ENCODE measurements around the gene PADI6.

The PADI6 gene

GRCh38 chr1:17358557-17358956 is 13.4 kb upstream of the PADI6 start:
- DNase-seq = no peak

GRCh38 chr1:17359031-17359430 is 13.0 kb upstream of the PADI6 start:
- DNase-seq = no peak

GRCh38 chr1:17359808-17360207 is 12.2 kb upstream of the PADI6 start:
- DNase-seq = no peak

- DNase-seq = no peak
Observed at GRCh38 chr1:17360272-17360956, 11.6 kb upstream of the PADI6 start.

- DNase-seq = no peak
Observed at GRCh38 chr1:17361687-17362086, 10.3 kb upstream of the PADI6 start.

- DNase-seq = no peak
Observed at GRCh38 chr1:17363351-17363750, 8.6 kb upstream of the PADI6 start.

- no peak for DNase-seq
Observed at GRCh38 chr1:17363771-17364170, 8.2 kb upstream of the PADI6 start.

- no peak for DNase-seq
Observed at GRCh38 chr1:17365293-17365692, 6.7 kb upstream of the PADI6 start.

- DNase-seq = no peak
Observed at GRCh38 chr1:17369466-17369865, 2.5 kb upstream of the PADI6 start.

GRCh38 chr1:17370618-17371017 is 1.4 kb upstream of the PADI6 start:
- no peak for DNase-seq

- DNase-seq = no peak
Observed at GRCh38 chr1:17372955-17373354, 959 bp downstream of the PADI6 start.

GRCh38 chr1:17375651-17376050 is 3.7 kb downstream of the PADI6 start:
- no peak for DNase-seq

GRCh38 chr1:17377325-17377953 is 5.4 kb downstream of the PADI6 start:
- no peak for DNase-seq

- no peak for DNase-seq
Observed at GRCh38 chr1:17381161-17381560, 9.2 kb downstream of the PADI6 start.

GRCh38 chr1:17392199-17392740 is 20.3 kb downstream of the PADI6 start:
- no peak for DNase-seq

GRCh38 chr1:17393230-17393629 is 21.2 kb downstream of the PADI6 start:
- no peak for DNase-seq

GRCh38 chr1:17397910-17398695 is 26.1 kb downstream of the PADI6 start:
- DNase-seq = no peak

GRCh38 chr1:17400725-17401341 is 28.8 kb downstream of the PADI6 start:
- DNase-seq = no peak

GRCh38 chr1:17401841-17402240 is 29.8 kb downstream of the PADI6 start:
- no peak for DNase-seq

GRCh38 chr1:17403081-17403480 is 31.1 kb downstream of the PADI6 start:
- DNase-seq = no peak

GRCh38 chr1:17404034-17404684 is 32.2 kb downstream of the PADI6 start:
- no peak for DNase-seq

- DNase-seq = no peak
Observed at GRCh38 chr1:17404820-17405219, 32.8 kb downstream of the PADI6 start.

All from DMS 273 treated with DMSO at 0.1 percent for 48 hours (cell line).